ENCODE data around the gene HPCAL1.

DNA sequence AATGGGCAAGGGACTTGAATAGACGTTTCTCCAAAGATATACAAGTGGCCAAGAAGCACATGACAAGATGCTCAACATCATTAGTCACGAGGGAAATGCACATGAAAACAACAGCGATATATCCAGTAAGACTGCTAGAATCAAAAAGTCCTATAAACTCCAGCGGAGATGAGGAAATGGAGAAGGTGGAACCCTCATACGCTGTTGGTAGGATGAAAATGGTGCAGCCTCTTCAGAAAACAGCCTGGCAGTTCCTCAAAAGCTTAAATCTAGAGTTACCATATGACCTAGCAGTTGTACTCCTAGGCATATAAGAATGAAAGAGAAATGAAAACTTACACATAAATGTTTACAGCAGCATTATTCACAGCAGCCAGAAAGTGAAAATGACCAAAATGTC is 48.1 kb downstream of the HPCAL1 start:
- TF ChIP-seq, protein P1, sequence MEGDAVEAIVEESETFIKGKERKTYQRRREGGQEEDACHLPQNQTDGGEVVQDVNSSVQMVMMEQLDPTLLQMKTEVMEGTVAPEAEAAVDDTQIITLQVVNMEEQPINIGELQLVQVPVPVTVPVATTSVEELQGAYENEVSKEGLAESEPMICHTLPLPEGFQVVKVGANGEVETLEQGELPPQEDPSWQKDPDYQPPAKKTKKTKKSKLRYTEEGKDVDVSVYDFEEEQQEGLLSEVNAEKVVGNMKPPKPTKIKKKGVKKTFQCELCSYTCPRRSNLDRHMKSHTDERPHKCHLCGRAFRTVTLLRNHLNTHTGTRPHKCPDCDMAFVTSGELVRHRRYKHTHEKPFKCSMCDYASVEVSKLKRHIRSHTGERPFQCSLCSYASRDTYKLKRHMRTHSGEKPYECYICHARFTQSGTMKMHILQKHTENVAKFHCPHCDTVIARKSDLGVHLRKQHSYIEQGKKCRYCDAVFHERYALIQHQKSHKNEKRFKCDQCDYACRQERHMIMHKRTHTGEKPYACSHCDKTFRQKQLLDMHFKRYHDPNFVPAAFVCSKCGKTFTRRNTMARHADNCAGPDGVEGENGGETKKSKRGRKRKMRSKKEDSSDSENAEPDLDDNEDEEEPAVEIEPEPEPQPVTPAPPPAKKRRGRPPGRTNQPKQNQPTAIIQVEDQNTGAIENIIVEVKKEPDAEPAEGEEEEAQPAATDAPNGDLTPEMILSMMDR (IDR thresholded peaks at IDR 0.05): no peak
- TF ChIP-seq POLR2A (IDR thresholded peaks at IDR 0.05): no peak

All from right lobe of liver (tissue), 4 donors.